H9 (cell line): ENCODE data around the gene BASP1. TPM values are rescaled to one million over a fixed set of nuclear protein-coding genes. Genes with fewer than 3 reads are reported as not detected.

Experiments used
- DNase-seq: peaks from one replicate; pipeline ENCODE4 v3.0.0-alpha.2; 2017
- H2AFZ ChIP-seq: one replicate; pipeline ENCODE4 v1.6.1; 2013; ENCODE audit warnings: mild to moderate bottlenecking, low read length, control low read depth, moderate library complexity
- H2AK5ac ChIP-seq: 2 replicates; pipeline ENCODE4 v1.6.1; 2013; ENCODE audit warnings: low read length, control low read depth, mixed read lengths; ENCODE audit not compliant: insufficient read length
- H2BK120ac ChIP-seq: one replicate; pipeline ENCODE4 v1.6.1; 2013; ENCODE audit warnings: low read depth, mild to moderate bottlenecking, low read length, control low read depth, inconsistent platforms; ENCODE audit not compliant: poor library complexity, severe bottlenecking
- H2BK12ac ChIP-seq: 2 replicates; pipeline ENCODE4 v1.6.1; 2013; ENCODE audit warnings: low read length, control low read depth, mixed read lengths, low read depth; ENCODE audit not compliant: insufficient read length
- H2BK15ac ChIP-seq: 2 replicates; pipeline ENCODE4 v1.6.1; 2013; ENCODE audit warnings: low read depth, low read length, control low read depth
- H2BK20ac ChIP-seq: one replicate; pipeline ENCODE4 v1.6.1; 2013; ENCODE audit warnings: low read depth, mild to moderate bottlenecking, low read length, control low read depth, inconsistent platforms; ENCODE audit not compliant: poor library complexity, severe bottlenecking
- H2BK5ac ChIP-seq: 2 replicates; pipeline ENCODE4 v1.6.1; 2013; ENCODE audit warnings: low read length, control low read depth, mixed read lengths; ENCODE audit not compliant: insufficient read length
- H3K14ac ChIP-seq: 2 replicates; pipeline ENCODE4 v1.6.1; 2013; ENCODE audit warnings: low read length, control low read depth; ENCODE audit not compliant: insufficient read depth
- H3K18ac ChIP-seq: 2 replicates; pipeline ENCODE4 v1.6.1; 2013; ENCODE audit warnings: low read depth, mild to moderate bottlenecking, mixed read lengths, low read length, control low read depth; ENCODE audit not compliant: insufficient read length
- H3K23ac ChIP-seq: 2 replicates; pipeline ENCODE4 v1.6.1; 2013; ENCODE audit warnings: low read length, control low read depth, mixed read lengths, low read depth; ENCODE audit not compliant: insufficient read length
- H3K23me2 ChIP-seq: 2 replicates; pipeline ENCODE4 v1.6.1; 2013; ENCODE audit warnings: low read depth, mild to moderate bottlenecking, mixed read lengths, low read length, control low read depth; ENCODE audit not compliant: insufficient read length, poor library complexity, severe bottlenecking
- H3K27ac ChIP-seq: 2 replicates; pipeline ENCODE4 v1.5.1; 2013; ENCODE audit warnings: low read length, control low read depth, mixed read lengths, low read depth; ENCODE audit not compliant: insufficient read length
- H3K27me3 ChIP-seq: 2 replicates; pipeline ENCODE4 v1.6.1; 2013; ENCODE audit warnings: low read length, control low read depth, inconsistent platforms; ENCODE audit not compliant: insufficient read depth
- H3K4ac ChIP-seq: 2 replicates; pipeline ENCODE4 v1.6.1; 2013; ENCODE audit warnings: low read depth, mild to moderate bottlenecking, control low read depth, inconsistent platforms, low read length, moderate library complexity
- H3K4me1 ChIP-seq: 2 replicates; pipeline ENCODE4 v1.6.1; 2013; ENCODE audit warnings: low read length, control low read depth, inconsistent platforms; ENCODE audit not compliant: insufficient read depth
- H3K4me2 ChIP-seq: 2 replicates; pipeline ENCODE4 v1.6.1; 2013; ENCODE audit warnings: low read length, control low read depth, mixed read lengths; ENCODE audit not compliant: insufficient read length, insufficient read depth
- H3K56ac ChIP-seq: 2 replicates; pipeline ENCODE4 v1.6.1; 2013; ENCODE audit warnings: low read depth, mild to moderate bottlenecking, mixed read lengths, low read length, control low read depth; ENCODE audit not compliant: insufficient read length
- H3K79me1 ChIP-seq: 2 replicates; pipeline ENCODE4 v1.6.1; 2013; ENCODE audit warnings: low read depth, mild to moderate bottlenecking, moderate library complexity, low read length, control low read depth, inconsistent platforms; ENCODE audit not compliant: insufficient read depth, poor library complexity, severe bottlenecking
- H3K79me2 ChIP-seq: 2 replicates; pipeline ENCODE4 v1.6.1; 2013; ENCODE audit warnings: low read length, control low read depth, inconsistent platforms; ENCODE audit not compliant: insufficient read depth
- H3K9ac ChIP-seq: 2 replicates; pipeline ENCODE4 v1.6.1; 2013; ENCODE audit warnings: low read length, control low read depth, mixed read lengths; ENCODE audit not compliant: insufficient read length; ENCODE audit errors: extremely low read depth
- H3K9me3 ChIP-seq: one replicate; pipeline ENCODE4 v1.6.1; 2013; ENCODE audit warnings: low read depth, low read length, inconsistent platforms; ENCODE audit not compliant: control insufficient read depth
- H3T11ph ChIP-seq: one replicate; pipeline ENCODE4 v1.6.1; 2013; ENCODE audit warnings: mild to moderate bottlenecking, low read length, control low read depth, inconsistent platforms
- H4K20me1 ChIP-seq: one replicate; pipeline ENCODE4 v1.6.1; 2013; ENCODE audit not compliant: control insufficient read depth, insufficient read length, insufficient read depth
- H4K5ac ChIP-seq: 2 replicates; pipeline ENCODE4 v1.6.1; 2013; ENCODE audit warnings: low read depth, mild to moderate bottlenecking, mixed read lengths, low read length, control low read depth; ENCODE audit not compliant: insufficient read length
- H4K8ac ChIP-seq: replicated peaks from 2 replicates; pipeline ENCODE4 v1.6.1; 2013; ENCODE audit warnings: low read length, control low read depth, mixed read lengths, low read depth; ENCODE audit not compliant: insufficient read length
- H4K91ac ChIP-seq: 2 replicates; pipeline ENCODE4 v1.6.1; 2013; ENCODE audit warnings: low read depth, mild to moderate bottlenecking, moderate library complexity, mixed read lengths, low read length, control low read depth; ENCODE audit not compliant: insufficient read length
- H3K27ac Mint-ChIP-seq, 3 experiments: 2 replicates in 2 of 3; 3 replicates in 1 of 3; pipeline ENCODE4 v1.8.0; 2020 to 2021; ENCODE audit warnings: mixed read lengths in 3 of 3, mild to moderate bottlenecking in 1 of 3, moderate library complexity in 1 of 3
- H3K27me3 Mint-ChIP-seq: 2 replicates; pipeline ENCODE4 v1.8.0; 2021; ENCODE audit warnings: low read depth, mild to moderate bottlenecking, moderate library complexity, mixed read lengths
- H3K36me3 Mint-ChIP-seq, 3 experiments: 2 replicates in 2 of 3; 3 replicates in 1 of 3; pipeline ENCODE4 v1.8.0; 2020 to 2021; ENCODE audit warnings: low read depth in 3 of 3, mixed read lengths in 3 of 3; ENCODE audit not compliant: insufficient read depth in 1 of 3
- H3K4me1 Mint-ChIP-seq, 2 experiments: 2 replicates each; pipeline ENCODE4 v1.8.0; 2020; ENCODE audit warnings: mixed read lengths in 2 of 2
- H3K4me3 Mint-ChIP-seq, 2 experiments: 2 replicates in 1 of 2; 3 replicates in 1 of 2; pipeline ENCODE4 v1.8.0; 2020 to 2021; ENCODE audit warnings: mild to moderate bottlenecking in 2 of 2, mixed read lengths in 2 of 2, moderate library complexity in 1 of 2
- H3K9me3 Mint-ChIP-seq, 2 experiments: 2 replicates in 1 of 2; 3 replicates in 1 of 2; pipeline ENCODE4 v1.8.0; 2020; ENCODE audit warnings: mild to moderate bottlenecking in 2 of 2, mixed read lengths in 2 of 2, moderate library complexity in 1 of 2
- CTCF ChIP-seq: fragments of 200-600 bp; sonication (generic); conservative IDR thresholded peaks from 3 replicates; pipeline ENCODE4 v1.8.0; 2021; ENCODE audit warnings: antibody characterized with exemption, mild to moderate bottlenecking
- WGBS: extraction: QIAGEN DNeasy Blood & Tissue Kit; methylation state at CpG from one replicate; pipeline ENCODE4 v1.1.7; 2013; ENCODE audit warnings: missing lambda C conversion rate, low lambda C conversion rate, mixed read lengths; ENCODE audit not compliant: insufficient read length; ENCODE audit errors: extremely low coverage; 5-methylcytosine and 5-hydroxymethylcytosine counted together
- total RNA-seq: library from RNA; stranded (reverse); gene quantifications from 2 replicates; pipeline ENCODE4 v1.2.1, GENCODE V29; 2021

BASP1 gene
- total RNA-seq, 1 experiment from 2014 or later, result 180 TPM

DNA sequence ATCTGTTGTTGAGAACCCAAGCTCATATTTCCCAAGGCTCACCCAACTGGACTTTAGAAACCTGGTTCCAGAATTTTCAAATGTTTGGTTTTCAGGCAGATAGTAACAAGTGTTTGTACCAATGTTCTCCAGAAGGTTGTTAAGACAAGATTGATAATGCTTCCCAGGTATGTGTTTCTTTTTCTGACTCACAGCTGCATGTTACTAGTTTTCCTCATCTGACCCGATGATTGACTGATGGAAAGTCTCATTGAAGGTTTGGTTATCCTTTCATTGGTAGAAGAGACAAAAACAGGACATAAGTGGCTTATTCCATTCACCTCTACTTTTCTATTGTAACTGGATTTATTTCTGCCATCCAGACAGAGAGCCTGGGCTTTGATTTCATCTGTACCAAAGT lies 10.4 kb downstream of the BASP1 start:
- no peak overlapping the region for H3K4me3 Mint-ChIP-seq
- Histone ChIP-seq H3K23ac (no peak overlapping the region), H3K4me2 (no peak overlapping the region), H3K23me2 (no peaks in the 10 kb centered on the region), H3K9ac (no peak overlapping the region), H2AK5ac (no peak overlapping the region), H3K14ac (no peak overlapping the region), H4K8ac (no peak overlapping the region), H3K4ac (no peak overlapping the region), H3K27ac (no peak overlapping the region), H3K27me3 (no peaks in the 10 kb centered on the region), H4K5ac (no peak overlapping the region), H4K91ac (no peak overlapping the region), H2AFZ (no peak overlapping the region), H2BK15ac (no peak overlapping the region), H2BK120ac (peak overlapping the region; percentile 48), H3T11ph (no peak overlapping the region), H3K56ac (no peak overlapping the region), H4K20me1 (no peaks in the 10 kb centered on the region), H3K9me3 (no peaks in the 10 kb centered on the region), H3K4me1 (peaks cover 14% of the 10 kb centered on the region), H3K79me2 (peaks cover 61% of the 10 kb centered on the region), H2BK12ac (no peak overlapping the region), H2BK20ac (no peak overlapping the region), H3K18ac (no peak overlapping the region), H3K79me1 (peaks cover 5% of the 10 kb centered on the region), H2BK5ac (no peak overlapping the region)
- no peaks in the 10 kb centered on the region for H3K9me3 Mint-ChIP-seq
- H3K4me1 Mint-ChIP-seq, result peaks cover 58 to 66% of the 10 kb centered on the region in 2 experiments
- no peak for TF ChIP-seq CTCF
- H3K27me3 Mint-ChIP-seq, result no peaks in the 10 kb centered on the region
- peaks cover 32 to 66% (median 50%) of the 10 kb centered on the region in 3 experiments; a peak in 6 of 7 replicates for H3K36me3 Mint-ChIP-seq
- peak overlapping the region in 1 of 3 experiments; percentile 4; a peak in 1 of 7 replicates for H3K27ac Mint-ChIP-seq
- no peak for DNase-seq
- WGBS, result no CpG with 5 or more reads among the region's 1 CpG
